Gastrocnemius medialis (tissue), 4 donors: ENCODE measurements around the gene CBARP.
A peak's percentile ranks its signal among the peaks of the same experiment; 100 is the strongest.

Experiments used
- CTCF ChIP-seq, 5 experiments: fragments of 450-650 bp in 3 of 5; fragments of 200-600 bp in 2 of 5; sonication (generic) in 2 of 5; IDR thresholded peaks in 4 of 5; conservative IDR thresholded peaks in 1 of 5; 1 replicate in 4 of 5; 2 replicates in 1 of 5; pipeline ENCODE4 v1.5.1; 2016 to 2019; ENCODE audit warnings: antibody characterized with exemption in 5 of 5, mild to moderate bottlenecking in 3 of 5, moderate library complexity in 3 of 5
- POLR2A ChIP-seq, 2 donors: fragments of 450-650 bp; IDR thresholded peaks; one replicate each; pipeline ENCODE4 v1.6.1; 2017; ENCODE audit warnings: antibody characterized with exemption in 2 of 2, mild to moderate bottlenecking in 2 of 2, moderate library complexity in 2 of 2

- TF ChIP-seq CTCF (IDR thresholded peaks at IDR 0.05 in 4 of 5, conservative IDR thresholded peaks at IDR 0.05 in 1 of 5), result peak in 1 of 5 experiments; percentile 9
- TF ChIP-seq POLR2A (IDR thresholded peaks at IDR 0.05), result no peak
These were observed 12.2 kb upstream of the CBARP start for GRCh38 chr19:1249990-1250436.
